Activated B cell treated with CpG ODN at 0.5 μM for 24 hours (primary cell): ENCODE results near the gene APOBR. TPM values are rescaled to one million over a fixed set of nuclear protein-coding genes. Genes with fewer than 3 reads are reported as not detected.
A peak's percentile ranks its signal among the peaks of the same experiment; 100 is the strongest.

Experiments used
- ATAC-seq: fragments of 200-7000 bp; cut with Tn5 transposase; one replicate; pipeline ENCODE4 v1.10.0; 2021; ENCODE audit warnings: low read depth, mild to moderate bottlenecking, moderate library complexity
- CTCF ChIA-PET: fragments of 350-600 bp; sonication (Branson Sonifier 250); formaldehyde crosslinking; loops from one replicate; lab custom pipeline; 2021; ENCODE audit warnings: antibody characterized with exemption; lab: Charles Lee
- POLR2A ChIA-PET: fragments of 350-600 bp; sonication (Branson Sonifier 250); formaldehyde crosslinking; loops from one replicate; lab custom pipeline; 2021; ENCODE audit warnings: antibody characterized with exemption; lab: Charles Lee
- DNase-seq: peaks from one replicate; pipeline ENCODE4 v3.0.0; 2022
- H3K27ac Mint-ChIP-seq: one replicate; pipeline ENCODE4 v1.8.0; 2020; ENCODE audit warnings: mixed read lengths
- H3K27me3 Mint-ChIP-seq: one replicate; pipeline ENCODE4 v1.8.0; 2021; ENCODE audit warnings: mixed read lengths
- H3K36me3 Mint-ChIP-seq: one replicate; pipeline ENCODE4 v1.8.0; 2021; ENCODE audit warnings: low read depth, mixed read lengths
- H3K4me1 Mint-ChIP-seq: one replicate; pipeline ENCODE4 v1.8.0; 2021; ENCODE audit warnings: mixed read lengths
- H3K4me3 Mint-ChIP-seq: one replicate; pipeline ENCODE4 v1.8.0; 2020; ENCODE audit warnings: mild to moderate bottlenecking, mixed read lengths
- H3K9me3 Mint-ChIP-seq: one replicate; pipeline ENCODE4 v1.8.0; 2020; ENCODE audit warnings: mixed read lengths
- CTCF ChIP-seq: fragments of 200-600 bp; IDR thresholded peaks from one replicate; pipeline ENCODE4 v1.8.0; 2022; ENCODE audit warnings: antibody characterized with exemption, mild to moderate bottlenecking
- intact Hi-C: fragments of 100-400 bp; cut with micrococcal nuclease; formaldehyde crosslinking; loops from one replicate; pipeline ENCODE4 v1.15.1; 2024
- total RNA-seq: library from RNA; stranded (reverse); gene quantifications from 2 replicates; pipeline ENCODE4 v1.2.3, GENCODE V29; 2022

The APOBR gene
- total RNA-seq, 1 donor from 2014 or later, result 2.9 TPM

GRCh38 chr16:28505489-28506137 lies 11.2 kb downstream of the APOBR start:
- ATAC-seq, result no peak
- Mint-ChIP-seq H3K36me3 (no peaks in the 10 kb centered on the region), H3K27ac (no peak overlapping the region), H3K9me3 (no peaks in the 10 kb centered on the region), H3K27me3 (no peaks in the 10 kb centered on the region), H3K4me1 (peaks cover 29% of the 10 kb centered on the region), H3K4me3 (no peak overlapping the region)
- CTCF ChIA-PET, result no interaction called here
- DNase-seq, result no peak
- no peak for TF ChIP-seq CTCF
- POLR2A ChIA-PET, result no interaction called here
- intact Hi-C loops, result no loop called here

- ATAC-seq, result no peak
Measured at GRCh38 chr16:28511031-28511430, 16.6 kb downstream of the APOBR start.

GRCh38 chr16:28511801-28512789 lies 17.7 kb downstream of the APOBR start:
- Mint-ChIP-seq H3K9me3 (no peaks in the 10 kb centered on the region), H3K4me1 (peaks cover 16% of the 10 kb centered on the region), H3K4me3 (no peak overlapping the region), H3K36me3 (no peaks in the 10 kb centered on the region), H3K27me3 (no peaks in the 10 kb centered on the region), H3K27ac (peak overlapping the region; percentile 33)
- ChIA-PET CTCF (no interaction called here), POLR2A (interaction anchor here (0.9 kb wide), 1 partner anchor 20 kb away, joined by 4 read pairs; the partner anchor contains the start of gene CLN3)
- intact Hi-C loops, result no loop called here
- TF ChIP-seq CTCF, result no peak
- DNase-seq, result no peak
- no peak for ATAC-seq

More at GRCh38 chr16:28511031-28511430, 16.6 kb downstream of the APOBR start:
- no peak for DNase-seq
- Mint-ChIP-seq H3K4me3 (no peak overlapping the region), H3K27ac (no peak overlapping the region), H3K9me3 (no peaks in the 10 kb centered on the region), H3K4me1 (peaks cover 27% of the 10 kb centered on the region), H3K27me3 (no peaks in the 10 kb centered on the region), H3K36me3 (no peaks in the 10 kb centered on the region)
- POLR2A ChIA-PET, result interaction anchor here (0.9 kb wide), 1 partner anchor 19 kb away, joined by 4 read pairs; the partner anchor contains the start of gene CLN3
- no peak for TF ChIP-seq CTCF
- CTCF ChIA-PET, result no interaction called here
- intact Hi-C loops, result no loop called here

- H3K9me3 Mint-ChIP-seq, result no peaks in the 10 kb centered on the region
- no peak overlapping the region for H3K27ac Mint-ChIP-seq
- peaks cover 5% of the 10 kb centered on the region for H3K4me1 Mint-ChIP-seq
- H3K4me3 Mint-ChIP-seq, result no peak overlapping the region
- no peak for DNase-seq
- ChIA-PET CTCF (no interaction called here), POLR2A (interaction anchor here (0.6 to 1.1 kb wide), 2 partner anchors 21 to 40 kb away, joined by 3 read pairs; partner anchors contain the start of gene SGF29)
- H3K36me3 Mint-ChIP-seq, result no peaks in the 10 kb centered on the region
- no peak for ATAC-seq
- intact Hi-C loops, result no loop called here
- TF ChIP-seq CTCF, result no peak
- no peaks in the 10 kb centered on the region for H3K27me3 Mint-ChIP-seq
Measured at GRCh38 chr16:28513484-28514181, 19.2 kb downstream of the APOBR start.
